Activated naive CD8-positive, alpha-beta T cell treated with anti-CD3 and anti-CD28 coated beads, Interleukin-2, amount 10 ng/mL, durations not matched to agents 7 days and 5 days (primary cell): Measurements from ENCODE around the gene ZFYVE28. TPM values are rescaled to one million over a fixed set of nuclear protein-coding genes. Genes with fewer than 3 reads are reported as not detected.
"Not testable (repeated sequence)": the region's sequence is repeated elsewhere in the genome, so short reads cannot be mapped to it uniquely, and the experiment has no call there.

ENCODE experiments used
- ATAC-seq: fragments of 150-1000 bp; cut with Tn5 transposase; one replicate; pipeline ENCODE4 v1.10.0; 2021; ENCODE audit warnings: low read depth, moderate library complexity
- POLR2A ChIA-PET: fragments of 350-600 bp; sonication (Branson Sonifier 250); formaldehyde crosslinking; loops from one replicate; lab custom pipeline; 2021; ENCODE audit warnings: antibody characterized with exemption; lab: Charles Lee
- DNase-seq: peaks from one replicate; pipeline ENCODE4 v3.0.0; 2021
- H3K27ac Mint-ChIP-seq: one replicate; pipeline ENCODE4 v1.8.0; 2022; ENCODE audit warnings: mild to moderate bottlenecking, mixed read lengths
- H3K27me3 Mint-ChIP-seq: one replicate; pipeline ENCODE4 v1.8.0; 2022; ENCODE audit warnings: mild to moderate bottlenecking, moderate library complexity, mixed read lengths
- H3K36me3 Mint-ChIP-seq: one replicate; pipeline ENCODE4 v1.8.0; 2021; ENCODE audit warnings: mild to moderate bottlenecking, mixed read lengths
- H3K4me1 Mint-ChIP-seq: one replicate; pipeline ENCODE4 v1.8.0; 2021; ENCODE audit warnings: mixed read lengths
- H3K4me3 Mint-ChIP-seq: one replicate; pipeline ENCODE4 v1.8.0; 2022; ENCODE audit warnings: mild to moderate bottlenecking, moderate library complexity, mixed read lengths
- H3K9me3 Mint-ChIP-seq: one replicate; pipeline ENCODE4 v1.8.0; 2021; ENCODE audit warnings: mixed read lengths
- total RNA-seq, 2 experiments: library from RNA; stranded (reverse); gene quantifications; one replicate each; pipeline ENCODE4 v1.2.3, GENCODE V29; 2021

The ZFYVE28 gene
- total RNA-seq, 2 experiments from 2014 or later, result 16.1 to 17.7 TPM

DNA sequence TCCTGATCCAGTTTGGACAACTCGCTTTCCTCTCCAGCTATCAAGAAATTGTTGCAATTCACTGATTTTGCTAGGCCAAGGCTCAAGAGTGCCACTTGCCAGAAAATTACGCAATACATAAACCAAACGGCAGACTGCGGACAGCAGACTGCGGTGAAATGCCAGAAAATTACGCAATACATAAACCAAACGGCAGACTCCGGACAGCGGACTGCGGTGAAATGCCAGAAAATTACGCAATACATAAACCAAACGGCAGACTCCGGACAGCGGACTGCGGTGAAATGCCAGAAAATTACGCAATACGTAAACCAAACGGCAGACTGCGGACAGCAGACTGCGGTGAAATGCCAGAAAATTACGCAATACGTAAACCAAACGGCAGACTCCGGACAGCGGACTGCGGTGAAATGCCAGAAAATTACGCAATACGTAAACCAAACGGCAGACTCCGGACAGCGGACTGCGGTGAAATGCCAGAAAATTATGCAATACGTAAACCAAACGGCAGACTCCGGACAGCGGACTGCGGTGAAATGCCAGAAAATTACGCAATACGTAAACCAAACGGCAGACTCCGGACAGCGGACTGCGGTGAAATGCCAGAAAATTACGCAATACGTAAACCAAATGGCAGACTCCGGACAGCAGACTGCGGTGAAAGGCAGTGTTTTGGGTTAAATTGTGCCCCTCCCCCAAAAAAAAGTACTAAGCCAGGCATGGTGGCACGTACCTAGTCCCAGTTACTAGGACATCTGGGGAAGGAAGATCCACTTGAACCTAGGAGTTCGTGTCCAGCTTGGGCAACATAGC, 11.7 kb upstream of the ZFYVE28 start:
- H3K9me3 Mint-ChIP-seq, H3K4me1 Mint-ChIP-seq, H3K27ac Mint-ChIP-seq, H3K36me3 Mint-ChIP-seq, POLR2A ChIA-PET, H3K27me3 Mint-ChIP-seq, ATAC-seq, H3K4me3 Mint-ChIP-seq, DNase-seq: not testable (repeated sequence)

DNA sequence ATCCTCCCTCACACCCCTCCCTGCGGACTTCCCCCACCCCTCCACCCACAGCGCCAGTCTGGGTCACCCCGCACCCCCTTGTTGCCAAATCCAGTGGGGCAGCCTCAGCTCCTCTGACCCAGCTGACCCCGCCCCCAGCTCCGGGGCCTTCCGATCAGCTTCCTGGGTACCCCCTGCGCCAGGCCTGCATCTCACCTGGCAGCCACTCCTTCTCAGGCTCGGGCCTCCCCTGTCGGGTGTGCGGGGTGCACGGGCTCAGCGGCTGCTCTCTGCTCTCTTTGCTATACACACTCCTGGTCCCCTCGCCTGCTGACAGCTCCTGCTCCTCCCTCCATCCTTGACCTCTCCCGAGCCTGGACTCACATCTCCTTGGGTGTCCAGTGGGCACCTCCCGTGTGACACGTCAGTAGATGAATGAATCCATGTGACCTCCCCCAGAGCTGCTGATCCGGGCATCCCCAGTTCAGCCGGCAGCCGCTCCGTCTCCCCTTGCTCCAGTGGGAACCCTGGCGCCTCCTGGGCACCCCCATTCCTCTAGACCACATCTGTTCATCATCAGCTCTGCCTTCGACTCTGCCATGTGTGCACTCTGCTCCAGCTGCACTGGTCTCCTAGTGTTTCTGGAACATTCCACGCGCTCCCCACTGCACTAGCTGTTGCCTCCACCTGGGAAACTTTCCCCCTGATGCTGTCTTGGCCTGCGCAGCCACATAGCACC, 10.2 kb upstream of the ZFYVE28 start:
- Mint-ChIP-seq H3K27ac (no peak overlapping the region), H3K4me3 (no peak overlapping the region), H3K27me3 (peaks cover 5% of the 10 kb centered on the region), H3K4me1 (no peaks in the 10 kb centered on the region), H3K36me3 (no peaks in the 10 kb centered on the region), H3K9me3 (no peaks in the 10 kb centered on the region)
- ATAC-seq (no peak), DNase-seq (no peak)
- POLR2A ChIA-PET, result no interaction called here

DNA sequence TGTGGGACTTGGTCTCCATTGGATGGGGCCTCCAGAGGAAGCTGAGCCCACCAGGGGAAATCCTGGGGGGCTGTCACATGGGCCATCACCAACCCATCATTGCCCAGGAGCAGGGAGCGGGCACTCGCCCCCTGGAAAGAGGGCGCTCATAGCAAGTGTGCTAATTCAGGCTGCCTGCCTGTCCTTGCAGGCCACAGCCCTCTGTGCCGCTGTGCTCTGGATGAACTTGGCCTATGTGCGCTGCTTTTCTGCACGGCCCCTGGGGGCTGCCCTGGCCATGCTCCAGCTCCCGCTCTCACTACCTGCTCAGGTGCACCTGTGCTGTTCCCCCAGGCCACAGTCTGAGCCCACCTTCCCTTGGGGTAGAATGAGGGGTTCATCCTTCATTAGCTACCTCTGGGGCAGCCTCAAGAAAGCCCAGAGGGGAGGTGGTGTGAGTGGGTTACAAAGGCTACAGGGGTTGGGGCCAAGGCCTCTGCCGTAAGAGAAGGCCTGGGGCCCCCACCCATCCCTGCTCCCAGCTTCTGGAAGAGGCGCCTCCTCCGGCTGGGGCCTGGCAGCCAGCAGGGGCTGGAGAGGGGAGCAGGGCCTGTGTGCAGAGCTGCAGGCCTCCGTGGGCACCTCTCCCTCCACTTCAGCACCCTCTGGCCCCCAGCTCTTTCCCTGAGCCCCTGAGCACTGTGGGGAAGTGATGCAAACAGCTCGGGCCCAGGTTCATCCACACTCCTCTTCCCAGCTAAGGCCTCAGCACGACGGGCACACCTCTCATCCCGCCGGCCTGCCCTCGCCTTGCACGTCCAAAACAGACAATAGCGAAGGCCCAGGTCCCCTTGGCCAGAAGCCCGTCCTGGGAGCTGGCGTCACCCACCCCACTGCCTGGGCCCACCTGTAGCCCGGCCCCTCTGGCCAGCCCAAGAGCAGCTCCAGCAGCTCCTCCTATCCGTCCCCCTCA, 9.2 kb upstream of the ZFYVE28 start:
- Mint-ChIP-seq H3K4me1 (no peaks in the 10 kb centered on the region), H3K4me3 (no peak overlapping the region), H3K27me3 (peaks cover 5% of the 10 kb centered on the region), H3K9me3 (no peaks in the 10 kb centered on the region), H3K27ac (no peak overlapping the region), H3K36me3 (no peaks in the 10 kb centered on the region)
- DNase-seq (no peak), ATAC-seq (no peak)
- POLR2A ChIA-PET, result interaction anchor here (1.2 kb wide), 1 partner anchor 186 kb away, joined by 3 read pairs; the partner anchor contains the start of genes HAUS3 and POLN

DNA sequence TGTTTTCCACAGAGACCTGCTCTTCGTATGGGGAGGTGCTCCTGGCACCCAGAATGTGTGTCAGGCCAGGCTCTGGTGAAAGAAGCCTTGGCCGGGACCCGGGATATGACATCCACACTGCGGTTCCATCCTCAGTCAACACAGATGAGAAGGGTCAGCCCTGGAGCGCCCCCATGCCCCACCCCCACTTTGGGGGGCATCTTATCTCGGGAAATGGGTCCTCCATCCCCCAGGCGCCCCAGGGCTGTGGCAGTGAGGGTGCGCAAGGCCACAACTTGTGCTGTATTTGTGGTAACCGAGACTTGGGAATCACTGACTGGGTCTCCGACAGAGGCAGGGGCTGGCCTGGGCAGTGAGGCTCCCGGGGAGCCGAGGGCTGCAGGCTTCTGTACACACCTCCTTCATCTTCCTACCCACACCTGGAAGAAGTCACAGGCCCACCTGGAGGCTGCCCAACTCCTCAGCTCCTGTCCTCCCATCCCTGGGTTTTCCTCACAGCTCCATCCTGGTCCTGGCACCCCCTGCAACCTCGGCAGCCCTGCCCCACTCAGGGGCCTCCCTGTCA, 8.3 kb upstream of the ZFYVE28 start:
- no peak for DNase-seq
- Mint-ChIP-seq H3K4me3 (no peak overlapping the region), H3K36me3 (no peaks in the 10 kb centered on the region), H3K4me1 (no peaks in the 10 kb centered on the region), H3K27me3 (peaks cover 13% of the 10 kb centered on the region), H3K27ac (no peak overlapping the region), H3K9me3 (no peaks in the 10 kb centered on the region)
- POLR2A ChIA-PET, result interaction anchor here (1.2 kb wide), 1 partner anchor 185 kb away, joined by 3 read pairs; the partner anchor contains the start of genes HAUS3 and POLN
- no peak for ATAC-seq

DNA sequence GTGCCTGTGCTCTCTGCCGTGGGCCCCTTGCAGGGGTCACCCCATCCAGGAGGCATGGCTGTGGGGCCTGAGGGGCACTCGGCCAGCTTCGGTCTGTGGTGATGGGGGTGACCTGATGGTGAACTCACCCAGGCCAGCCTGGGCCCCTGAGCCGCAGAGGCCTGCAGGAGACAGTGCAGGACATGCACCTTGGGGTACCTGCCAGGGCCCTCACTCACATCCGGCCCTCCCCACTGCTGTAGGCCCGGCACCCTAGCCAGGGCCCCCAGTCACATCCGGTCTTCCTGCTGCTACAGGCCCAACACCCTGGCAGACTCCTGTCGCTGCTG, 7.6 kb upstream of the ZFYVE28 start:
- Mint-ChIP-seq H3K27ac (no peak overlapping the region), H3K4me3 (no peak overlapping the region)
- POLR2A ChIA-PET, result no interaction called here

DNA sequence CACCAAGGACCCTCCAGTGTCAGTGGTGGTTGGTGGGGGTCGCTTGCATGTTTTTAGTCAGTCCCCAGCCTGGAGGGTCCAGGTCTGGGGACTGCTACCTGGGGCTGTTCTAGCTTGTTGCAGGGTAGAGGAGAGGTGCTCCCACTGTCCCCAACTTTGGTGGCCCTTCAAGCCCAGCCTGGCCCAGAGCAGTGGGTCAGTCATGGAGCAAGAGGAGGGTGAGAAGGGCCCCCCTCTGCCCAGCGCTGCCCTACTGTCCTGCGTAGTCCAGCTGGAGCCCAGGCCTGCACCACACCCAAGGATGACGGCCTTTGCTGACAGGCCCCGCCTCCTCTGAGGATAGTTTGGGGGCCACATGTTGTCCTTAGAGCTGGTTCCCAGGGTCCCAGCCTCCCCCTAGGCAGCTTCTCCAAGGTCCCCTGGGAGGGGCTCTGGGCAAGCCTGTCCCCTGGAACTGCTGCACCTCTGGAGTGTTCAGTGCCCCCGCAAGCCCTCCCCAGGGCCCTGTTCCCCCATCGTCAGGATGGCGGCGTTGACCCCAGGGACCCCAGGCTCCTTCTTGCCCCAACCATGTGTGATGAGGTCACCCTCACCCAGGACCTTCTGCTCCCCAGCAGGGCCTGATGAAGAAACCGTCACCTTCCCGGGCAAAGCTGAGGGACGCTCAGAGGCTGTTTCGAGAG, 7.1 kb upstream of the ZFYVE28 start:
- DNase-seq (no peak), ATAC-seq (no peak)
- Mint-ChIP-seq H3K4me1 (no peaks in the 10 kb centered on the region), H3K36me3 (no peaks in the 10 kb centered on the region), H3K9me3 (no peaks in the 10 kb centered on the region), H3K27ac (no peak overlapping the region), H3K27me3 (peaks cover 23% of the 10 kb centered on the region), H3K4me3 (no peak overlapping the region)
- POLR2A ChIA-PET, result no interaction called here

More for the DNA sequence above, 7.6 kb upstream of the ZFYVE28 start:
- H3K9me3 Mint-ChIP-seq, result no peaks in the 10 kb centered on the region
- H3K27me3 Mint-ChIP-seq, result peaks cover 21% of the 10 kb centered on the region
- DNase-seq (no peak), ATAC-seq (no peak)
- no peaks in the 10 kb centered on the region for H3K4me1 Mint-ChIP-seq
- H3K36me3 Mint-ChIP-seq, result no peaks in the 10 kb centered on the region

DNA sequence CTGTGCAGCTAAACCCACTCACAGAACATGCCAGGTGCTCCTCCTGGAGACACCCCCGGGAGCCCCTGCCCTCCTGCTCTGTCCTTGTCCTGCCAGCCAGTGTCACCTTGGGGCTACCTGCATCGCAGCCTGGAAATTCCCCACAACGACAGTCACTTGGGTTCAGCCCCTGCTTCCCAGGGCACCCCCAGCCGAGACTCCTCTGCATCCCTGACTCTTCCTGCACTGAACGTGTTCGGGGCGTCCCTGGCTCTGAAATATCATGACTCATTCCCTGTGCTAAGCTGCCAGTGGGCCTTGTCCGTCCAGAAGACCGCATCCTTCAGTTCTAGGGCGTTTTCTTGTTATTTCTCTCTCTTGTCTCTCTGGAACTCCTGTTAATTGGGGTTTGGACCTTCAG, 6.1 kb upstream of the ZFYVE28 start:
- H3K27ac Mint-ChIP-seq, result no peak overlapping the region
- H3K9me3 Mint-ChIP-seq, result no peaks in the 10 kb centered on the region
- H3K4me3 Mint-ChIP-seq, result no peak overlapping the region
- no peaks in the 10 kb centered on the region for H3K36me3 Mint-ChIP-seq
- no peak for ATAC-seq
- peaks cover 32% of the 10 kb centered on the region for H3K27me3 Mint-ChIP-seq
- H3K4me1 Mint-ChIP-seq, result peaks cover 5% of the 10 kb centered on the region
- POLR2A ChIA-PET, result no interaction called here
- no peak for DNase-seq

DNA sequence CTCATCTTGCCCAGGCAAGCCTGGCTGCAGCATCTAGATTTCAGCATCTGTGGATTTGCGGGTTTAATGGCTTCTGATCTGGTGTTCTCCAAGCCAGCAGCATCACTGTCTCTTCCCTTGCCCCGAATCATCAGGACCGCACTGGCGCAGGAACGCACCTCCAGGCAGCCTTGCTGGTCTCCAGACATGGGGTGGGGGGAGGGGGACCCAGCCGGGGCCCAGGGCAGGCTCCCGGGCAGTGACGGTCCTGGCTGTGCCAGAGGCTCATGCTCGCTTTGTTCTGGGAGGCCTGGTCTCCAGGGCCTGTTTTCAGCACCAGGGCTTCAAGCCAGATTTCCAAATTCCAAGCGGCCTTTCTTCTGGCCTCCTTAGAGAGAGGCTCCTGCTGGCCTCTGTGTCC, 5.2 kb upstream of the ZFYVE28 start:
- H3K27me3 Mint-ChIP-seq, result peaks cover 38% of the 10 kb centered on the region
- POLR2A ChIA-PET, result interaction anchor here (0.6 kb wide), 1 partner anchor 271 kb away, joined by 3 read pairs; no protein-coding TSS in a partner anchor

DNA sequence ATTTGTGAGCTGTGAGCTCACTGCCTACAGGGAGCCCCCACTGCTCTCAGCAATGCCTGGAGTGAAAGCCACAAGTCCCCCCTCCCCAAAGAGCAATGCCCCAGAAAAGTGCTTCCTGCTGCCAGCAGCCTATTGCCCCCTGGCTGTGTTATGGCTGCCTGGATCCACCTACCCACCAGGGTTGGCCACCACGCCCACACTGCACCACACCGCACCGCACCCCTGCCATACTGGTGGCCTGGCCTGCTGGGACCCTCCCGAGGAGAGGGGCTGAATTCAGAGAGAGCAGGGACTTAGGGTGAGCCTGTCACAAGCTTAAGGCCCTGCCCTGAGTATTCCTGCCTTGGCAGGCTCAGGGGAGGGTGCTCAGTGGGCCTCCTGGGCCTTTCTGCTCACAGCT, 4.6 kb upstream of the ZFYVE28 start:
- POLR2A ChIA-PET, result interaction anchor here (0.6 kb wide), 1 partner anchor 271 kb away, joined by 3 read pairs; no protein-coding TSS in a partner anchor
- Mint-ChIP-seq H3K36me3 (no peaks in the 10 kb centered on the region), H3K27ac (no peak overlapping the region), H3K4me3 (no peak overlapping the region), H3K4me1 (peaks cover 9% of the 10 kb centered on the region), H3K27me3 (peaks cover 38% of the 10 kb centered on the region), H3K9me3 (no peaks in the 10 kb centered on the region)
- DNase-seq, result no peak
- no peak for ATAC-seq

More for the DNA sequence above, 5.2 kb upstream of the ZFYVE28 start:
- peaks cover 9% of the 10 kb centered on the region for H3K4me1 Mint-ChIP-seq
- no peak overlapping the region for H3K27ac Mint-ChIP-seq
- H3K4me3 Mint-ChIP-seq, result no peak overlapping the region
- no peaks in the 10 kb centered on the region for H3K9me3 Mint-ChIP-seq
- no peaks in the 10 kb centered on the region for H3K36me3 Mint-ChIP-seq
- no peak for ATAC-seq
- DNase-seq, result no peak

DNA sequence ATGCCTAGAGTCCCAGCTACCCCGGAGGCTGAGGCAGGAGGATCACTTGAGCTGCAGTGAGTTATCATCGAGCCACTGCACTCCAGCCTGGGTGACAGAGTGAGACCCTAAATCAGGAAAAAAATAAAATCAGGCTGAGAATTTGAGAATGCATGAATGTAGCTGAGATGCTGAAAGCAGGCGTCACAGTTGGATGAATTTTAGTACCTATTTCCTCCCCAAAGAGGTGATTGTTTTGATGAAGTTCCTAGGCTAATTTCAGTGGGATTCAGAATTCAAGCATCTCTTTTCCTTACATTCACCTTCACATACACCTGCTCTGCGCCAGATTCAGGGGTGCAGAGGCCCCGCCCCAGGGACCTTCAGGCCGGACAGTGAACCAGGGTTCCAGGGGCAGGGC, 3.5 kb upstream of the ZFYVE28 start:
- no peaks in the 10 kb centered on the region for H3K9me3 Mint-ChIP-seq

DNA sequence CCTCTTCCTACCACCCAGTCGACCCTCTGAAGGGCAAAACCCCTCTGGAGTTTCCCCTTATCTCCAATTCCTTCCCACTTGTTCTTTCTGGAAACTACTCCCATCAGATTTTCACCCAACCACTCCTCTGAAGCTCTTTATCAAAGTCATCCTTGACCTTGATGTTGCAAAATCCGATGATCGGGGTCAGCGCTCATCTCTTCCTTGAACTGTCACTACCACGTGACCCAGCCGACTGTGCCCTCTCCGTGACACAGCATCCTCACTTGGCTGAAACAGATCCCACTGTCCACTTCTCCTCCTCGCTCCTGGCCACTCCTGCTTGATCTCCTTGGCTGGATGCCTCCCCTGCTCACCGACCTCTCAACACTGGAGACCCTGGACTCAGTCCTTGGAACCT, 1.4 kb upstream of the ZFYVE28 start:
- ATAC-seq, result no peak
- no peak for DNase-seq
- Mint-ChIP-seq H3K36me3 (no peaks in the 10 kb centered on the region), H3K27me3 (peaks cover 64% of the 10 kb centered on the region), H3K9me3 (no peaks in the 10 kb centered on the region), H3K4me3 (peak overlapping the region; percentile 83), H3K4me1 (peaks cover 13% of the 10 kb centered on the region), H3K27ac (no peak overlapping the region)
- POLR2A ChIA-PET, result interaction anchor here (1.0 kb wide), 1 partner anchor 49 kb away, joined by 4 read pairs; the partner anchor contains the start of gene RNF4

More for the DNA sequence above, 3.5 kb upstream of the ZFYVE28 start:
- Mint-ChIP-seq H3K4me1 (peaks cover 9% of the 10 kb centered on the region), H3K27ac (no peak overlapping the region), H3K4me3 (no peak overlapping the region), H3K36me3 (no peaks in the 10 kb centered on the region), H3K27me3 (peaks cover 44% of the 10 kb centered on the region)
- POLR2A ChIA-PET, result interaction anchor here (0.6 to 1.4 kb wide), 2 partner anchors 10 to 315 kb away, joined by 5 read pairs; no protein-coding TSS in a partner anchor
- ATAC-seq, result no peak
- no peak for DNase-seq
